ENCODE results near the gene GDPD5.
"Not testable (repeated sequence)": the region's sequence is repeated elsewhere in the genome, so short reads cannot be mapped to it uniquely, and the experiment has no call there.

GDPD5 gene

GRCh38 chr11:75421035-75421602 lies 104.6 kb downstream of the GDPD5 start:
- H3K36me3 ChIP-seq, result peaks cover 47 to 86% (median 71%) of the 10 kb centered on the region in 11 experiments
- no peak overlapping the region for H3K9ac ChIP-seq

GRCh38 chr11:75420224-75421034 lies 105.3 kb downstream of the GDPD5 start:
- peaks cover 0 to 19% (median 7%) of the 10 kb centered on the region in 10 experiments; a peak in 9 of 20 replicates for H3K4me1 ChIP-seq
- no peaks in the 10 kb centered on the region for H3K9me3 ChIP-seq (replicated peaks in 1 of 11)
- H3K27ac ChIP-seq, result no peak overlapping the region
- no peak overlapping the region for H3K9ac ChIP-seq
- no peak for TF ChIP-seq Cebpa-rat (IDR thresholded peaks at IDR 0.05)
- H3K4me3 ChIP-seq, result no peak overlapping the region
- peaks cover 49 to 90% (median 74%) of the 10 kb centered on the region in 11 experiments for H3K36me3 ChIP-seq
- H3K4me2 ChIP-seq, result no peak overlapping the region
- no peaks in the 10 kb centered on the region for H3K27me3 ChIP-seq
- H4K20me1 ChIP-seq, result peaks cover 29 to 82% (median 56%) of the 10 kb centered on the region in 11 experiments; a peak in 18 of 22 replicates

More at GRCh38 chr11:75421035-75421602, 104.6 kb downstream of the GDPD5 start:
- Histone ChIP-seq H4K20me1 (peaks cover 28 to 76% (median 58%) of the 10 kb centered on the region in 11 experiments; a peak in 18 of 22 replicates), H3K27me3 (no peaks in the 10 kb centered on the region), H3K4me1 (peaks cover 0 to 19% (median 7%) of the 10 kb centered on the region in 10 experiments; a peak in 9 of 20 replicates), H3K27ac (no peak overlapping the region), H3K4me2 (no peak overlapping the region), H3K9me3 (replicated peaks in 1 of 11) (no peaks in the 10 kb centered on the region), H3K4me3 (no peak overlapping the region)
- TF ChIP-seq Cebpa-rat (IDR thresholded peaks at IDR 0.05), result no peak

- Histone ChIP-seq H3K4me3 (no peak overlapping the region), H3K4me1 (peaks cover 0 to 12% (median 0%) of the 10 kb centered on the region in 10 experiments; a peak in 2 of 20 replicates), H3K4me2 (no peak overlapping the region), H3K36me3 (peaks cover 66 to 82% (median 77%) of the 10 kb centered on the region in 11 experiments), H3K27me3 (no peaks in the 10 kb centered on the region), H3K27ac (no peak overlapping the region), H4K20me1 (peaks cover 49 to 87% (median 72%) of the 10 kb centered on the region in 11 experiments), H3K9me3 (replicated peaks in 1 of 11) (no peaks in the 10 kb centered on the region), H3K9ac (no peak overlapping the region)
- TF ChIP-seq Cebpa-rat (IDR thresholded peaks at IDR 0.05), result no peak
These were observed 111.9 kb downstream of the GDPD5 start for GRCh38 chr11:75413864-75414263.

- H3K9ac ChIP-seq; H3K27me3 ChIP-seq; H3K9me3 ChIP-seq (replicated peaks in 1 of 11); H3K4me1 ChIP-seq; H3K4me2 ChIP-seq; H3K4me3 ChIP-seq; H3K27ac ChIP-seq: not testable (repeated sequence)
- peaks cover 69 to 85% (median 82%) of the 10 kb centered on the region in 11 experiments for H3K36me3 ChIP-seq
- peaks cover 56 to 88% (median 74%) of the 10 kb centered on the region in 11 experiments for H4K20me1 ChIP-seq
These were observed 112.6 kb downstream of the GDPD5 start for GRCh38 chr11:75413146-75413545.

GRCh38 chr11:75409971-75410370 lies 115.8 kb downstream of the GDPD5 start:
- not testable (repeated sequence) for H3K4me1 ChIP-seq; H3K27ac ChIP-seq; H3K27me3 ChIP-seq; H3K4me2 ChIP-seq; H3K9ac ChIP-seq; H3K4me3 ChIP-seq; H3K9me3 ChIP-seq (replicated peaks in 1 of 11)
- Histone ChIP-seq H3K36me3 (peaks cover 78 to 85% (median 83%) of the 10 kb centered on the region in 11 experiments), H4K20me1 (peaks cover 72 to 88% (median 84%) of the 10 kb centered on the region in 11 experiments)

GRCh38 chr11:75408957-75409219 lies 116.9 kb downstream of the GDPD5 start:
- Histone ChIP-seq H3K27me3 (no peaks in the 10 kb centered on the region), H3K4me2 (no peak overlapping the region), H3K4me1 (peaks cover 4 to 15% (median 11%) of the 10 kb centered on the region in 10 experiments; a peak in 17 of 20 replicates), H3K9ac (no peak overlapping the region), H3K36me3 (peaks cover 80 to 85% (median 84%) of the 10 kb centered on the region in 11 experiments), H4K20me1 (peaks cover 74 to 88% (median 85%) of the 10 kb centered on the region in 11 experiments), H3K9me3 (replicated peaks in 1 of 11) (no peaks in the 10 kb centered on the region), H3K4me3 (no peak overlapping the region), H3K27ac (no peak overlapping the region)
- no peak for TF ChIP-seq Cebpa-rat (IDR thresholded peaks at IDR 0.05)

GRCh38 chr11:75406338-75406777 lies 119.4 kb downstream of the GDPD5 start:
- peaks cover 77 to 88% (median 86%) of the 10 kb centered on the region in 11 experiments for H4K20me1 ChIP-seq

GRCh38 chr11:75403983-75404658 lies 121.6 kb downstream of the GDPD5 start:
- H3K36me3 ChIP-seq, result peaks cover 86 to 92% (median 90%) of the 10 kb centered on the region in 11 experiments

More at GRCh38 chr11:75406338-75406777, 119.4 kb downstream of the GDPD5 start:
- no peak for TF ChIP-seq Cebpa-rat (IDR thresholded peaks at IDR 0.05)
- Histone ChIP-seq H3K4me3 (no peak overlapping the region), H3K36me3 (peaks cover 80 to 85% (median 84%) of the 10 kb centered on the region in 11 experiments), H3K4me1 (peaks cover 28 to 40% (median 35%) of the 10 kb centered on the region in 10 experiments), H3K9ac (peak overlapping the region in 2 of 11 experiments; percentile 47 to 99; a peak in 4 of 22 replicates), H3K27me3 (no peaks in the 10 kb centered on the region), H3K4me2 (no peak overlapping the region), H3K27ac (no peak overlapping the region), H3K9me3 (replicated peaks in 1 of 11) (no peaks in the 10 kb centered on the region)

More at GRCh38 chr11:75403983-75404658, 121.6 kb downstream of the GDPD5 start:
- Histone ChIP-seq H4K20me1 (peaks cover 89 to 97% (median 94%) of the 10 kb centered on the region in 11 experiments), H3K27me3 (no peaks in the 10 kb centered on the region), H3K9me3 (replicated peaks in 1 of 11) (no peaks in the 10 kb centered on the region), H3K4me2 (peak overlapping the region in 9 of 11 experiments; percentile 1 to 98 (median 97); a peak in 14 of 22 replicates), H3K9ac (peak overlapping the region; percentile 4 to 99 (median 93); a peak in 17 of 22 replicates), H3K4me3 (no peak overlapping the region), H3K4me1 (peaks cover 37 to 49% (median 44%) of the 10 kb centered on the region in 10 experiments), H3K27ac (peak overlapping the region in 2 of 11 experiments; percentile 94 to 98; a peak in 2 of 22 replicates)
- no peak for TF ChIP-seq Cebpa-rat (IDR thresholded peaks at IDR 0.05)
